GM12801 (cell line): ENCODE data around the gene HAGH.

Experiments
- CTCF ChIP-seq: IDR thresholded peaks from one replicate; pipeline ENCODE4 v1.5.1; 2011; ENCODE audit warnings: control low read depth; ENCODE audit not compliant: insufficient read length; ENCODE audit errors: extremely low read depth

HAGH gene

GRCh38 chr16:1757714-1758461, 68.7 kb downstream of the HAGH start:
- TF ChIP-seq CTCF, result no peak
